ENCODE data around the gene NRIP2. TPM values are rescaled to one million over a fixed set of nuclear protein-coding genes. Genes with fewer than 3 reads are reported as not detected.

The NRIP2 gene
- total and polyA plus RNA-seq, 10 of the 15 experiments (the other 5 are each of a cell fraction or from before 2014, with no cell fraction given): 0.04 to 0.83 (median 0.42) TPM; not detected in 7

DNA sequence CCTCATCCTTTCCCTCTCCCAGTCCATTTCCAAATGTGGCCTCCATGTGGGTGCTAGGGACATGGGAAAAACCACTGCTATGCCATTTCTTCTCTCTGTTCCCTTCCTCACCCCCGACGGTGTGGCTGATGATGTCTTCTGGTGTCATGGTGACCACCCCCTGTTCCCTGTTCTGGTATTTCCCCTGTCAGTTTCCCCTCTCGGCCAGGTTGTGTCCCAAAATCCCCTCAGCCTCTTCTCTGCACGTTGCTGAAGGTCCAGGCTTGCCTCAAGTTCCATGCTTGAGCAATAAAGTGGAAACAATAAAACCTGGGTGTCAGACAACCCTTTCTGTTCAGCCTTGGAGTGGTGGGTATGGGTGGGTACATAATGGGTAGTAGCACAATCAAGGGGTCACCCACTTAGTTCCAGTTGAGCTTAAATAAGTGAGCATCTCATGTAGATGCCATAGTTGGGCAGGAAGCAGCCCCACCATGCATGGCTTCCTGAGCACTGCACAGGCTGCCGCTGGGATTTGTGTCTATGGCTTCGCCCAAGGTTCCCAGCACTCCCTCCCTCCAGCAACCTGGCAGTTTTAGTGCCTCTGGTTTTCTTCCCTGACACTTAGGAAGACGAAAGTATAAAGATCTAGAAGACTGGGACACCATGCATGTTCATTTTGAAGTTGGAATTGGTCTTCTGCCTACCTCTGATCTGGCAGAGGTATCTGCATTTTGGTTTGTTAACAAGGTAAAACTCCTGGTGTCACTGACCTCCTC lies 31.0 kb downstream of the NRIP2 start (continued):
- TF ChIP-seq, protein P1, sequence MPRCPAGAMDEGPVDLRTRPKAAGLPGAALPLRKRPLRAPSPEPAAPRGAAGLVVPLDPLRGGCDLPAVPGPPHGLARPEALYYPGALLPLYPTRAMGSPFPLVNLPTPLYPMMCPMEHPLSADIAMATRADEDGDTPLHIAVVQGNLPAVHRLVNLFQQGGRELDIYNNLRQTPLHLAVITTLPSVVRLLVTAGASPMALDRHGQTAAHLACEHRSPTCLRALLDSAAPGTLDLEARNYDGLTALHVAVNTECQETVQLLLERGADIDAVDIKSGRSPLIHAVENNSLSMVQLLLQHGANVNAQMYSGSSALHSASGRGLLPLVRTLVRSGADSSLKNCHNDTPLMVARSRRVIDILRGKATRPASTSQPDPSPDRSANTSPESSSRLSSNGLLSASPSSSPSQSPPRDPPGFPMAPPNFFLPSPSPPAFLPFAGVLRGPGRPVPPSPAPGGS (IDR thresholded peaks at IDR 0.05; ENCODE audit: borderline replicate concordance, insufficient read depth, low read depth, low read length, poor library complexity, severe bottlenecking): peak; percentile 54
- TF ChIP-seq TARDBP (IDR thresholded peaks at IDR 0.05; ENCODE audit: borderline replicate concordance) (no peak), EZH2 (IDR thresholded peaks at IDR 0.05; ENCODE audit: borderline replicate concordance, control insufficient read depth, low read depth, low read length) (no peak), TCF7 (IDR thresholded peaks at IDR 0.05; ENCODE audit: borderline replicate concordance) (no peak), EED (IDR thresholded peaks at IDR 0.05; ENCODE audit: low read depth) (peak; percentile 51), ZNF274 (IDR thresholded peaks at IDR 0.05; ENCODE audit: insufficient read depth, insufficient read length) (no peak), YY1 (IDR thresholded peaks at IDR 0.05; ENCODE audit: low read depth, low read length) (no peak), TBL1XR1 (IDR thresholded peaks at IDR 0.05; ENCODE audit: low read depth, low read length) (no peak), RAD21 (IDR thresholded peaks at IDR 0.05; ENCODE audit: insufficient read depth, low read depth, low read length) (no peak), TCF12 (IDR thresholded peaks at IDR 0.05; ENCODE audit: low read depth, low read length) (no peak), IKZF2 (IDR thresholded peaks at IDR 0.05) (peak in 1 of 2 experiments; percentile 57; a peak in 1 of 4 replicates), NFYA (IDR thresholded peaks at IDR 0.05; ENCODE audit: borderline replicate concordance, low read depth, low read length) (no peak)
- TF ChIP-seq, protein P2, sequence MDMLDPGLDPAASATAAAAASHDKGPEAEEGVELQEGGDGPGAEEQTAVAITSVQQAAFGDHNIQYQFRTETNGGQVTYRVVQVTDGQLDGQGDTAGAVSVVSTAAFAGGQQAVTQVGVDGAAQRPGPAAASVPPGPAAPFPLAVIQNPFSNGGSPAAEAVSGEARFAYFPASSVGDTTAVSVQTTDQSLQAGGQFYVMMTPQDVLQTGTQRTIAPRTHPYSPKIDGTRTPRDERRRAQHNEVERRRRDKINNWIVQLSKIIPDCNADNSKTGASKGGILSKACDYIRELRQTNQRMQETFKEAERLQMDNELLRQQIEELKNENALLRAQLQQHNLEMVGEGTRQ (IDR thresholded peaks at IDR 0.05; ENCODE audit: borderline replicate concordance, low read depth, low read length): no peak
- TF ChIP-seq, protein P3, sequence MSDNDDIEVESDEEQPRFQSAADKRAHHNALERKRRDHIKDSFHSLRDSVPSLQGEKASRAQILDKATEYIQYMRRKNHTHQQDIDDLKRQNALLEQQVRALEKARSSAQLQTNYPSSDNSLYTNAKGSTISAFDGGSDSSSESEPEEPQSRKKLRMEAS (IDR thresholded peaks at IDR 0.05; ENCODE audit: low read depth, low read length): no peak
- TF ChIP-seq, protein P4, sequence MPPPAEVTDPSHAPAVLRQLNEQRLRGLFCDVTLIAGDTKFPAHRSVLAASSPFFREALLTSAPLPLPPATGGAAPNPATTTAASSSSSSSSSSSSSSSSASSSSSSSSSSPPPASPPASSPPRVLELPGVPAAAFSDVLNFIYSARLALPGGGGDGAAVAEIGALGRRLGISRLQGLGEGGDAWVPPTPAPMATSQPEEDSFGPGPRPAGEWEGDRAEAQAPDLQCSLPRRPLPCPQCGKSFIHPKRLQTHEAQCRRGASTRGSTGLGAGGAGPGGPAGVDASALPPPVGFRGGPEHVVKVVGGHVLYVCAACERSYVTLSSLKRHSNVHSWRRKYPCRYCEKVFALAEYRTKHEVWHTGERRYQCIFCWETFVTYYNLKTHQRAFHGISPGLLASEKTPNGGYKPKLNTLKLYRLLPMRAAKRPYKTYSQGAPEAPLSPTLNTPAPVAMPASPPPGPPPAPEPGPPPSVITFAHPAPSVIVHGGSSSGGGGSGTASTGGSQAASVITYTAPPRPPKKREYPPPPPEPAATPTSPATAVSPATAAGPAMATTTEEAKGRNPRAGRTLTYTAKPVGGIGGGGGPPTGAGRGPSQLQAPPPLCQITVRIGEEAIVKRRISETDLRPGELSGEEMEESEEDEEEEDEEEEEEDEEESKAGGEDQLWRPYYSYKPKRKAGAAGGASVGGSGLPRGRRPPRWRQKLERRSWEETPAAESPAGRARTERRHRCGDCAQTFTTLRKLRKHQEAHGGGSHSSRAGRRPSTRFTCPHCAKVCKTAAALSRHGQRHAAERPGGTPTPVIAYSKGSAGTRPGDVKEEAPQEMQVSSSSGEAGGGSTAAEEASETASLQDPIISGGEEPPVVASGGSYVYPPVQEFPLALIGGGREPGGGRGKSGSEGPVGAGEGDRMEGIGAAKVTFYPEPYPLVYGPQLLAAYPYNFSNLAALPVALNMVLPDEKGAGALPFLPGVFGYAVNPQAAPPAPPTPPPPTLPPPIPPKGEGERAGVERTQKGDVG (CRISPR knock-in tag; IDR thresholded peaks at IDR 0.05): no peak
- TF ChIP-seq, protein P5, sequence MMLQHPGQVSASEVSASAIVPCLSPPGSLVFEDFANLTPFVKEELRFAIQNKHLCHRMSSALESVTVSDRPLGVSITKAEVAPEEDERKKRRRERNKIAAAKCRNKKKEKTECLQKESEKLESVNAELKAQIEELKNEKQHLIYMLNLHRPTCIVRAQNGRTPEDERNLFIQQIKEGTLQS (IDR thresholded peaks at IDR 0.05; ENCODE audit: borderline replicate concordance, extremely low read depth, low read depth, low read length): no peak
- TF ChIP-seq, protein P6, sequence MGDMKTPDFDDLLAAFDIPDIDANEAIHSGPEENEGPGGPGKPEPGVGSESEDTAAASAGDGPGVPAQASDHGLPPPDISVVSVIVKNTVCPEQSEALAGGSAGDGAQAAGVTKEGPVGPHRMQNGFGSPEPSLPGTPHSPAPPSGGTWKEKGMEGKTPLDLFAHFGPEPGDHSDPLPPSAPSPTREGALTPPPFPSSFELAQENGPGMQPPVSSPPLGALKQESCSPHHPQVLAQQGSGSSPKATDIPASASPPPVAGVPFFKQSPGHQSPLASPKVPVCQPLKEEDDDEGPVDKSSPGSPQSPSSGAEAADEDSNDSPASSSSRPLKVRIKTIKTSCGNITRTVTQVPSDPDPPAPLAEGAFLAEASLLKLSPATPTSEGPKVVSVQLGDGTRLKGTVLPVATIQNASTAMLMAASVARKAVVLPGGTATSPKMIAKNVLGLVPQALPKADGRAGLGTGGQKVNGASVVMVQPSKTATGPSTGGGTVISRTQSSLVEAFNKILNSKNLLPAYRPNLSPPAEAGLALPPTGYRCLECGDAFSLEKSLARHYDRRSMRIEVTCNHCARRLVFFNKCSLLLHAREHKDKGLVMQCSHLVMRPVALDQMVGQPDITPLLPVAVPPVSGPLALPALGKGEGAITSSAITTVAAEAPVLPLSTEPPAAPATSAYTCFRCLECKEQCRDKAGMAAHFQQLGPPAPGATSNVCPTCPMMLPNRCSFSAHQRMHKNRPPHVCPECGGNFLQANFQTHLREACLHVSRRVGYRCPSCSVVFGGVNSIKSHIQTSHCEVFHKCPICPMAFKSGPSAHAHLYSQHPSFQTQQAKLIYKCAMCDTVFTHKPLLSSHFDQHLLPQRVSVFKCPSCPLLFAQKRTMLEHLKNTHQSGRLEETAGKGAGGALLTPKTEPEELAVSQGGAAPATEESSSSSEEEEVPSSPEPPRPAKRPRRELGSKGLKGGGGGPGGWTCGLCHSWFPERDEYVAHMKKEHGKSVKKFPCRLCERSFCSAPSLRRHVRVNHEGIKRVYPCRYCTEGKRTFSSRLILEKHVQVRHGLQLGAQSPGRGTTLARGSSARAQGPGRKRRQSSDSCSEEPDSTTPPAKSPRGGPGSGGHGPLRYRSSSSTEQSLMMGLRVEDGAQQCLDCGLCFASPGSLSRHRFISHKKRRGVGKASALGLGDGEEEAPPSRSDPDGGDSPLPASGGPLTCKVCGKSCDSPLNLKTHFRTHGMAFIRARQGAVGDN (IDR thresholded peaks at IDR 0.05): no peak
